ENCODE data around the gene ZBTB5.
"Not testable (repeated sequence)": the region's sequence is repeated elsewhere in the genome, so short reads cannot be mapped to it uniquely, and the experiment has no call there.

The ZBTB5 gene

GRCh38 chr9:37486256-37486615 is 21.0 kb upstream of the ZBTB5 start:
- peaks cover 0 to 2% (median 0%) of the 10 kb centered on the region in 5 experiments for H3K27me3 ChIP-seq (replicated peaks in 2 of 5; ENCODE audit: control insufficient read depth in 4 of 5, insufficient read depth in 5 of 5, low read length in 4 of 5)
- peak overlapping the region in 1 of 2 experiments; percentile 84 for H3K27ac ChIP-seq (ENCODE audit: insufficient read depth in 1 of 2, low read depth in 1 of 2, low read length in 2 of 2, poor library complexity in 1 of 2, severe bottlenecking in 2 of 2)
- 5% methylated on average over 7 of the region's 7 CpGs for WGBS (ENCODE audit: insufficient coverage)
- peaks cover 0 to 28% (median 14%) of the 10 kb centered on the region in 4 experiments for H3K36me3 ChIP-seq (ENCODE audit: control insufficient read depth in 4 of 4, insufficient read depth in 4 of 4, low read length in 3 of 4)
- POLR2A ChIA-PET: no interaction called here
- CTCF ChIA-PET: interaction anchor here (0.9 to 1.7 kb wide), 3 partner anchors 10 to 41 kb away, joined by 3 to 6 read pairs (median 3); no protein-coding TSS in a partner anchor
- peaks cover 3 to 24% (median 23%) of the 10 kb centered on the region in 4 experiments for H3K4me1 ChIP-seq (ENCODE audit: control extremely low read depth in 1 of 4, control insufficient read depth in 4 of 4, insufficient read depth in 4 of 4, low read length in 3 of 4)
- no peak for DNase-seq
- H3K9me3 ChIP-seq (ENCODE audit: control extremely low read depth in 1 of 5, control insufficient read depth in 4 of 5, insufficient read depth in 2 of 5, low read depth in 1 of 5, low read length in 4 of 5): no peaks in the 10 kb centered on the region
- peak overlapping the region; percentile 52 to 89 (median 80) for H3K4me3 ChIP-seq (ENCODE audit: control insufficient read depth in 1 of 7, extremely low read depth in 1 of 7, insufficient read depth in 4 of 7, low read depth in 2 of 7, low read length in 6 of 7)

- ChIA-PET CTCF (interaction anchor here (0.9 to 1.7 kb wide), 2 partner anchors 10 to 19 kb away, joined by 3 to 6 read pairs; no protein-coding TSS in a partner anchor), POLR2A (no interaction called here)
- 6% methylated on average over 52 of the region's 56 CpGs for WGBS (ENCODE audit: insufficient coverage)
Observed at GRCh38 chr9:37485389-37486255, 20.4 kb upstream of the ZBTB5 start, which contains the start of gene POLR1E. Gene POLR1E (plus strand): TSS chr9:37485948. CDS start chr9:37486048, 100 bp downstream.

GRCh38 chr9:37480759-37481158 is 15.5 kb upstream of the ZBTB5 start:
- POLR2A ChIA-PET: no interaction called here
- 91% methylated on average over 1 of the region's 3 CpGs for WGBS (ENCODE audit: insufficient coverage)
- H3K36me3 ChIP-seq (ENCODE audit: control insufficient read depth in 4 of 4, insufficient read depth in 4 of 4, low read length in 3 of 4): no peaks in the 10 kb centered on the region
- CTCF ChIA-PET: interaction anchor here (1.0 to 2.7 kb wide), 6 partner anchors 10 to 98 kb away, joined by 3 to 7 read pairs (median 4); no protein-coding TSS in a partner anchor
- peaks cover 0 to under 1% (median 0%) of the 10 kb centered on the region in 5 experiments for H3K9me3 ChIP-seq (ENCODE audit: control extremely low read depth in 1 of 5, control insufficient read depth in 4 of 5, insufficient read depth in 2 of 5, low read depth in 1 of 5, low read length in 4 of 5)
- no peak overlapping the region for H3K4me3 ChIP-seq (ENCODE audit: control insufficient read depth in 1 of 7, extremely low read depth in 1 of 7, insufficient read depth in 4 of 7, low read depth in 2 of 7, low read length in 6 of 7)
- peaks cover 0 to 2% (median 0%) of the 10 kb centered on the region in 5 experiments for H3K27me3 ChIP-seq (replicated peaks in 2 of 5; ENCODE audit: control insufficient read depth in 4 of 5, insufficient read depth in 5 of 5, low read length in 4 of 5)
- H3K4me1 ChIP-seq (ENCODE audit: control extremely low read depth in 1 of 4, control insufficient read depth in 4 of 4, insufficient read depth in 4 of 4, low read length in 3 of 4): peaks cover 0 to 8% (median 6%) of the 10 kb centered on the region in 4 experiments
- peak in 2 of 3 donors; percentile 25 to 28 for DNase-seq
- H3K27ac ChIP-seq (ENCODE audit: insufficient read depth in 1 of 2, low read depth in 1 of 2, low read length in 2 of 2, poor library complexity in 1 of 2, severe bottlenecking in 2 of 2): no peak overlapping the region

More at GRCh38 chr9:37485389-37486255, 20.4 kb upstream of the ZBTB5 start, which contains the start of gene POLR1E:
- peak within 1 kb of the TSS in 1 of 2 experiments; percentile 84 for H3K27ac ChIP-seq (ENCODE audit: insufficient read depth in 1 of 2, low read depth in 1 of 2, low read length in 2 of 2, poor library complexity in 1 of 2, severe bottlenecking in 2 of 2)
- peaks cover 3 to 24% (median 23%) of the 10 kb centered on the region in 4 experiments for H3K4me1 ChIP-seq (ENCODE audit: control extremely low read depth in 1 of 4, control insufficient read depth in 4 of 4, insufficient read depth in 4 of 4, low read length in 3 of 4)
- peaks cover 0 to 22% (median 13%) of the 10 kb centered on the region in 4 experiments for H3K36me3 ChIP-seq (ENCODE audit: control insufficient read depth in 4 of 4, insufficient read depth in 4 of 4, low read length in 3 of 4)
- peak within 1 kb of the TSS; percentile 52 to 89 (median 80) for H3K4me3 ChIP-seq (ENCODE audit: control insufficient read depth in 1 of 7, extremely low read depth in 1 of 7, insufficient read depth in 4 of 7, low read depth in 2 of 7, low read length in 6 of 7)
- peaks cover 0 to 2% (median 0%) of the 10 kb centered on the region in 5 experiments for H3K27me3 ChIP-seq (replicated peaks in 2 of 5; ENCODE audit: control insufficient read depth in 4 of 5, insufficient read depth in 5 of 5, low read length in 4 of 5)
- H3K9me3 ChIP-seq (ENCODE audit: control extremely low read depth in 1 of 5, control insufficient read depth in 4 of 5, insufficient read depth in 2 of 5, low read depth in 1 of 5, low read length in 4 of 5): no peaks in the 10 kb centered on the region
- DNase-seq: peak; percentile 90 to 93 (median 93)

GRCh38 chr9:37477987-37478619 is 12.9 kb upstream of the ZBTB5 start:
- H3K4me1 ChIP-seq (ENCODE audit: control extremely low read depth in 1 of 4, control insufficient read depth in 4 of 4, insufficient read depth in 4 of 4, low read length in 3 of 4); H3K9me3 ChIP-seq (ENCODE audit: control extremely low read depth in 1 of 5, control insufficient read depth in 4 of 5, insufficient read depth in 2 of 5, low read depth in 1 of 5, low read length in 4 of 5); H3K4me3 ChIP-seq (ENCODE audit: control insufficient read depth in 1 of 7, extremely low read depth in 1 of 7, insufficient read depth in 4 of 7, low read depth in 2 of 7, low read length in 6 of 7); H3K27me3 ChIP-seq (replicated peaks in 2 of 5; ENCODE audit: control insufficient read depth in 4 of 5, insufficient read depth in 5 of 5, low read length in 4 of 5); CTCF ChIA-PET; POLR2A ChIA-PET; H3K27ac ChIP-seq (ENCODE audit: insufficient read depth in 1 of 2, low read depth in 1 of 2, low read length in 2 of 2, poor library complexity in 1 of 2, severe bottlenecking in 2 of 2); H3K36me3 ChIP-seq (ENCODE audit: control insufficient read depth in 4 of 4, insufficient read depth in 4 of 4, low read length in 3 of 4); DNase-seq: not testable (repeated sequence)
- 11% methylated on average over 1 of the region's 5 CpGs for WGBS (ENCODE audit: insufficient coverage)

GRCh38 chr9:37477443-37477842 is 12.2 kb upstream of the ZBTB5 start:
- H3K27me3 ChIP-seq (replicated peaks in 2 of 5; ENCODE audit: control insufficient read depth in 4 of 5, insufficient read depth in 5 of 5, low read length in 4 of 5); POLR2A ChIA-PET; H3K4me3 ChIP-seq (ENCODE audit: control insufficient read depth in 1 of 7, extremely low read depth in 1 of 7, insufficient read depth in 4 of 7, low read depth in 2 of 7, low read length in 6 of 7); H3K9me3 ChIP-seq (ENCODE audit: control extremely low read depth in 1 of 5, control insufficient read depth in 4 of 5, insufficient read depth in 2 of 5, low read depth in 1 of 5, low read length in 4 of 5); H3K36me3 ChIP-seq (ENCODE audit: control insufficient read depth in 4 of 4, insufficient read depth in 4 of 4, low read length in 3 of 4); H3K4me1 ChIP-seq (ENCODE audit: control extremely low read depth in 1 of 4, control insufficient read depth in 4 of 4, insufficient read depth in 4 of 4, low read length in 3 of 4); DNase-seq; H3K27ac ChIP-seq (ENCODE audit: insufficient read depth in 1 of 2, low read depth in 1 of 2, low read length in 2 of 2, poor library complexity in 1 of 2, severe bottlenecking in 2 of 2); CTCF ChIA-PET: not testable (repeated sequence)
- 100% methylated on average over 2 of the region's 4 CpGs for WGBS (ENCODE audit: insufficient coverage)

- DNase-seq: no peak
- WGBS (ENCODE audit: insufficient coverage): 80% methylated on average over 10 of the region's 11 CpGs
- H3K27me3 ChIP-seq (replicated peaks in 2 of 5; ENCODE audit: control insufficient read depth in 4 of 5, insufficient read depth in 5 of 5, low read length in 4 of 5): peaks cover 0 to 2% (median 0%) of the 10 kb centered on the region in 5 experiments
- H3K4me1 ChIP-seq (ENCODE audit: control extremely low read depth in 1 of 4, control insufficient read depth in 4 of 4, insufficient read depth in 4 of 4, low read length in 3 of 4): peaks cover 0 to 6% (median under 1%) of the 10 kb centered on the region in 4 experiments
- CTCF ChIA-PET: no interaction called here
- H3K4me3 ChIP-seq (ENCODE audit: control insufficient read depth in 1 of 7, extremely low read depth in 1 of 7, insufficient read depth in 4 of 7, low read depth in 2 of 7, low read length in 6 of 7): no peak overlapping the region
- H3K36me3 ChIP-seq (ENCODE audit: control insufficient read depth in 4 of 4, insufficient read depth in 4 of 4, low read length in 3 of 4): no peaks in the 10 kb centered on the region
- no peak overlapping the region for H3K27ac ChIP-seq (ENCODE audit: insufficient read depth in 1 of 2, low read depth in 1 of 2, low read length in 2 of 2, poor library complexity in 1 of 2, severe bottlenecking in 2 of 2)
- POLR2A ChIA-PET: no interaction called here
- peaks cover 0 to 8% (median 3%) of the 10 kb centered on the region in 5 experiments for H3K9me3 ChIP-seq (ENCODE audit: control extremely low read depth in 1 of 5, control insufficient read depth in 4 of 5, insufficient read depth in 2 of 5, low read depth in 1 of 5, low read length in 4 of 5)
Observed at GRCh38 chr9:37476930-37477329, 11.7 kb upstream of the ZBTB5 start.
